ENCODE measurements around the gene HOXD13. TPM values are rescaled to one million over a fixed set of nuclear protein-coding genes. Genes with fewer than 3 reads are reported as not detected.

The HOXD13 gene
- total RNA-seq, 4 donors from 2014 or later, result 1.1 TPM; not detected in 3

DNA sequence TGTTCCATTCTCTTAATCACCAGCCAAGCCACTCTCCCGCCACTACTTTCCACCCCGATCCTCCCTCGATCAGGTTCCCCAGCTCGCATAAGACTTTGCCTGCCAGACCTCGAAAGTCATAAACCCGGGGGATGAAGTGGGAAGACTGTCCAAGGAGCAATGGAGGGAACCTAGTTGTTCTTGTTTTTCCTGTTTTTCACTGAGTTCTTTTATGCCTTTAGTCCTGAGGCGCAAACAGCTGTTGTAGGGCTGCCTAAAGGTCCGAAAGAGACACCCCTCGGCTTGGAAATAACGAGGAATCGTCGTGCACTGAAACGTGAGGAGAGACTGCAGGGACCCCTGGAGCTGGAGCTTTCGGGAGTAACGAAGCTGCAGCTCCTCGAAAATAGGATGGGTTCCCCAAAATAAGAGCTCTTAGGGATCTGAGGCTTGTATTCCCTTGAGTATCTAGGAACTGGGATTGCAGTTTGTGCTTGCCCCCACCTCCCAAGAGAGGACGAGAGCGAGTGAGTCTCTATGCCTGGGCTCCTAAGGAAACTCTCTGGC lies 5.4 kb downstream of the HOXD13 start:
- TF ChIP-seq, protein P1, sequence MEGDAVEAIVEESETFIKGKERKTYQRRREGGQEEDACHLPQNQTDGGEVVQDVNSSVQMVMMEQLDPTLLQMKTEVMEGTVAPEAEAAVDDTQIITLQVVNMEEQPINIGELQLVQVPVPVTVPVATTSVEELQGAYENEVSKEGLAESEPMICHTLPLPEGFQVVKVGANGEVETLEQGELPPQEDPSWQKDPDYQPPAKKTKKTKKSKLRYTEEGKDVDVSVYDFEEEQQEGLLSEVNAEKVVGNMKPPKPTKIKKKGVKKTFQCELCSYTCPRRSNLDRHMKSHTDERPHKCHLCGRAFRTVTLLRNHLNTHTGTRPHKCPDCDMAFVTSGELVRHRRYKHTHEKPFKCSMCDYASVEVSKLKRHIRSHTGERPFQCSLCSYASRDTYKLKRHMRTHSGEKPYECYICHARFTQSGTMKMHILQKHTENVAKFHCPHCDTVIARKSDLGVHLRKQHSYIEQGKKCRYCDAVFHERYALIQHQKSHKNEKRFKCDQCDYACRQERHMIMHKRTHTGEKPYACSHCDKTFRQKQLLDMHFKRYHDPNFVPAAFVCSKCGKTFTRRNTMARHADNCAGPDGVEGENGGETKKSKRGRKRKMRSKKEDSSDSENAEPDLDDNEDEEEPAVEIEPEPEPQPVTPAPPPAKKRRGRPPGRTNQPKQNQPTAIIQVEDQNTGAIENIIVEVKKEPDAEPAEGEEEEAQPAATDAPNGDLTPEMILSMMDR (IDR thresholded peaks at IDR 0.05; ENCODE audit: low read depth), result no peak

DNA sequence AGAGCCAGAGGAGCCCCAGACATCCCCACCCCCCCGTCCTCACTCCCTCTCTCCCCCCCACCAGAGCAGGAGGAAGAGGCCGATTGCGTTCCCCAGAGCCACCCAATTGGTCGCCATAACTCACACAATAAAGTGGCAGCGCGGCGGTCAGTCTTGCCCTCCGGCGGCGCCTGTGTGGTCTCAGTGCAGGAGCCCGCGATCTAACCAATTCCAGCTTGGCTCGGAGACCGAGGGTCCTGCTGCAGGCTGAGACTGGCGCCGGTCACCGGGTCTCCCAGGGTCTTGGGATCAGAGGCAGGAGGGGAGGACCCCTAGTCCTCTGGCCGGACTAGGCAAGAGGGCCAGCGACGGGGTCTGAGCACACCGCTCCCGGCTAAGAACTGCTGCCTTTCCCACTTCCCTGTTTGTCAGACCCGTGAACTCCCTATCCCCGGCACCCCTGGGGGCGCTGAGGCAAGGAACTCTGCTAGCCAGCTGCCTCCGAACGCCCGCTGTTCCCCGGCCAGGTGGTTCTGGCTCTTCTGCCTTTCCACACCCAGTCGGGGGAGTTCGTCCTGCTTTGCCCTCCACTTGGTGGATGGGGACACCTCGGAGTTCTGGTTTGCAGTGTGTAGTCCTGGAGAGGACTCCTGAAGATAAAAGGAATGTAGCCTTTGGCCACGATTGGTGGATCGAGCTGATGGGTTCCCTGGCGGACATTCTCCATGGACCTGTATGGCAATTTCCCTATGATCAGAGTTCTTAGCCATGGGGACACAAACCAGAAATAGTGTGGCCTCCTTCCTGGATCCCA lies 6.0 kb downstream of the HOXD13 start:
- TF ChIP-seq, protein P1 (IDR thresholded peaks at IDR 0.05; ENCODE audit: low read depth), result no peak

DNA sequence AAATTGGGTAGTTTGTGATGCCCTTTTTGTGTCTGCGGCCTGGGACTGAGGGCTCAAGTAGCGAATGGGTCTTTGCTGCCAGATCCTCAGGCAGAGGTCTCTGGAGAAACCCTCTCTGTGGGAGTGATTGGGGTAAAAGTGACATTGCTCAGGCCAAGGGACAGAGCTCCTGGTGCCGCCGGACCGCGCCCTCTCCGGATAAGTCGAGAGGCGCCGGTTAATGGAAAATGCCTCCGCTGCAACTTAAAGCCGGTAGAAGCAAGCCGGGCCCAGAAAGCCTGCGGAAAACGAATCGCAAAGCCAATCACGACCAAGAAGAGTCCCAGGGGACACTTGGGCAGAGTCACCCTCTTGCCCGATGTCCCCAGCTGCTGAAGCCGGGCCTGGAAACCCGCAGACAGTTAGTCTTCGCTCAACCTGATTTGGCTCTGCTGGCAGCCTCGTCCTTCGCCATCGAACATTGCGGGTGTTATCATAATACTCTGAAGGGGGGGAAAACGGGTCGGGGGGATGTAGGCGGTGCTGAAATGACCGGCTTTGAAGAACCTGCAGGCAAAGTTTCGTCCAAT lies 6.7 kb downstream of the HOXD13 start:
- TF ChIP-seq, protein P1 (IDR thresholded peaks at IDR 0.05; ENCODE audit: low read depth), result no peak

DNA sequence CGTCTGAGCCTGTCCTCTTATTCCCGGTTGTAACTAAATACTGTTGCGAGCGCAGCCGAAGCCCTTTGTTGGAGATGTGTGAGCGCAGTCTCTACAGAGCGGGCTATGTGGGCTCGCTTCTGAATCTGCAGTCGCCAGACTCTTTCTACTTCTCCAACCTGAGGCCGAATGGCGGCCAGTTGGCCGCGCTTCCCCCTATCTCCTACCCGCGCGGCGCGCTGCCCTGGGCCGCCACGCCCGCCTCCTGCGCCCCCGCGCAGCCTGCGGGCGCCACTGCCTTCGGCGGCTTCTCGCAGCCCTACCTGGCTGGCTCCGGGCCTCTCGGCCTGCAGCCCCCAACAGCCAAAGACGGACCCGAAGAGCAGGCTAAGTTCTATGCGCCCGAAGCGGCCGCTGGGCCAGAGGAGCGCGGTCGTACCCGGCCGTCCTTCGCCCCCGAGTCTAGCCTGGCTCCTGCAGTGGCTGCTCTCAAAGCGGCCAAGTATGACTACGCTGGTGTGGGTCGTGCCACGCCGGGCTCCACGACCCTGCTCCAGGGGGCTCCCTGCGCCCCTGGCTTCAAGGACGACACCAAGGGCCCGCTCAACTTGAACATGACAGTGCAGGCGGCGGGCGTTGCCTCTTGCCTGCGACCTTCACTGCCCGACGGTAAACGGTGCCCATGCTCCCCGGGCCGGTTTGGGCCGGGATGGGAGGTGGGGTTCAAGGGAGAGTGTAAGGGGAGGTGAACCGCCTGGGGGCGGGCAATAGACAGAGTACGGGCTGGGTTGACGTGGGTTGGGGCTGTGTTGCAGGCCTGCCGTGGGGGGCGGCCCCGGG lies 7.4 kb downstream of the HOXD13 start, which contains the start of gene HOXD12:
TSS of gene HOXD12 (plus strand) at position 68 of the 819 bp plus-strand sequence. CDS start at position 75, 7 bp downstream.
- TF ChIP-seq, protein P1 (IDR thresholded peaks at IDR 0.05; ENCODE audit: low read depth), result no peak

DNA sequence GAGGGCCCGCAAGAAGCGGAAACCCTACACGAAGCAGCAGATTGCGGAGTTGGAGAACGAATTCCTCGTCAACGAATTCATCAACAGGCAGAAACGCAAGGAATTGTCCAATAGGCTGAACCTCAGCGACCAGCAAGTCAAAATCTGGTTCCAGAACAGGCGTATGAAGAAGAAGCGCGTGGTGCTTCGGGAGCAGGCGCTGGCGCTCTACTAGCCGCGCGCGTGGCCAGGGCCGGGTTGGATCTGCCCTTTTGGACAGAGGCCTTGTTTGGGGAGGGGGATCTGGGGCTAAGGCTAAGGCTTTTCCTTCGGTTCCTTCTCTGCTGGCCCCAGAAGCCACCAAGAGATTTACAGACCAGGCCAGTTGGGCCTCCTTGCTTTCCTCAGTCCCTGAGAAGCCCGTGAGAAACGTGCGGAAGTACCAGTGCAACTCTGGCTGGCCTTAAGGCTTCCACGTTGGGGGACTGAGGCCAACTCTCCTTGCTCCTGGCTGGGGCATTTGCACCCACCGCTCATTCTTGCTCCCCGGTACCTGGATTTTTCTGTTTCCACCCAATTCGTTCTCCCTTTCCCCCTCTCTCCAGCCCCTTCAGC lies 8.1 kb downstream of the HOXD13 start:
- TF ChIP-seq, protein P1 (IDR thresholded peaks at IDR 0.05; ENCODE audit: low read depth), result no peak

DNA sequence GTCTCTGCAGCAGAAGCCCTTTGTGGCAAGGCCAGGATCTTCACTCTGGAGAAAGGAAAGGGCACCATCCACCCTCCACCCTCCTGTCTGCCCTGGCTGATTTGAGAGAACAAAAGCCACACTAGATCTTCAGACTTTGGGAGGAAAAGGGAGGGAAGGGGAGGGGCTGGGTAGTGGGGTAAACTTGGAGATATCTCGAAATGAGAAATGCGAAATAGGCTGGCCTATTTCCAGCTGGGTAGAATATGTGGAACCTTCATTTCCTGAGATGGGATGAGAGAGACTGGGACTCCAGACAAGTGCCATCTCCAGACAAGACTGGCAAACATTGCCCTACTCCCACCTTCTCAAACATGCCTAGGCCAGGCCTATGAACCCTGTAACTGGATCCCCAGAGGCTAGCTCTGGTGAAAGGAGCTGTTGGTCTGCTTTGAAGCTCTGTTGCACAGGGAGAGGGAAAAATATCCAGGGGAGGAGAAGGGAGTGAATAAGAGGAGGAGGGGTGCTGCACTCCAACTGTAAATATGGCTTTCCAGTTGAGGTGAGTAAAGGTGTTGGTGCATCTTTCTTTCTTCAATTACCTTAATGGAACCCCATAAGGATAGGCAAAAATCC lies 8.8 kb downstream of the HOXD13 start:
- TF ChIP-seq, protein P1 (IDR thresholded peaks at IDR 0.05; ENCODE audit: low read depth), result no peak

Measured in subcutaneous adipose tissue (tissue), 4 donors.